Measurements from ENCODE around the gene RASGRP1.

RASGRP1 gene

GRCh38 chr15:38441130-38441519, 123.5 kb downstream of the RASGRP1 start:
- Histone ChIP-seq H3K36me3 (ENCODE audit: insufficient read depth, low read length) (no peaks in the 10 kb centered on the region), H2AFZ (ENCODE audit: low read length) (no peak overlapping the region), H3K79me2 (ENCODE audit: insufficient read depth, low read length) (no peaks in the 10 kb centered on the region), H4K20me1 (ENCODE audit: insufficient read depth, low read length) (no peaks in the 10 kb centered on the region), H3K27me3 (ENCODE audit: insufficient read depth, low read length) (no peaks in the 10 kb centered on the region), H3F3A (ENCODE audit: insufficient read depth, low read length) (no peaks in the 10 kb centered on the region), H3K27ac (ENCODE audit: low read depth, low read length, poor library complexity, severe bottlenecking) (no peak overlapping the region), H3K4me1 (ENCODE audit: insufficient read depth, low read length, severe bottlenecking) (peaks cover 3% of the 10 kb centered on the region), H3K9me2 (ENCODE audit: low read depth, low read length) (no peaks in the 10 kb centered on the region), H3K4me2 (ENCODE audit: low read length) (no peak overlapping the region), H3K9me3 (ENCODE audit: low read length) (no peaks in the 10 kb centered on the region), H3K9ac (ENCODE audit: low read length) (no peak overlapping the region), H3K4me3 (ENCODE audit: low read depth, low read length, poor library complexity, severe bottlenecking) (no peak overlapping the region)
- TF ChIP-seq CTCF (IDR thresholded peaks at IDR 0.05; ENCODE audit: low read length), result no peak

GRCh38 chr15:38440353-38441129, 124.1 kb downstream of the RASGRP1 start:
- H3K27ac ChIP-seq (ENCODE audit: low read depth, low read length, poor library complexity, severe bottlenecking), result no peak overlapping the region
- H3K79me2 ChIP-seq (ENCODE audit: insufficient read depth, low read length), result no peaks in the 10 kb centered on the region
- no peak overlapping the region for H3K9ac ChIP-seq (ENCODE audit: low read length)
- H4K20me1 ChIP-seq (ENCODE audit: insufficient read depth, low read length), result no peaks in the 10 kb centered on the region
- TF ChIP-seq CTCF (IDR thresholded peaks at IDR 0.05; ENCODE audit: low read length) (peak; percentile 95), EZH2 (IDR thresholded peaks at IDR 0.05; ENCODE audit: borderline replicate concordance, low read length) (no peak)
- H3K9me2 ChIP-seq (ENCODE audit: low read depth, low read length), result no peaks in the 10 kb centered on the region
- no peak overlapping the region for H3K4me3 ChIP-seq (ENCODE audit: low read depth, low read length, poor library complexity, severe bottlenecking)
- H3K36me3 ChIP-seq (ENCODE audit: insufficient read depth, low read length), result no peaks in the 10 kb centered on the region
- H3K4me1 ChIP-seq (ENCODE audit: insufficient read depth, low read length, severe bottlenecking), result peaks cover 3% of the 10 kb centered on the region
- no peak overlapping the region for H2AFZ ChIP-seq (ENCODE audit: low read length)
- no peaks in the 10 kb centered on the region for H3K27me3 ChIP-seq (ENCODE audit: insufficient read depth, low read length)
- H3K9me3 ChIP-seq (ENCODE audit: low read length), result no peaks in the 10 kb centered on the region
- no peaks in the 10 kb centered on the region for H3F3A ChIP-seq (ENCODE audit: insufficient read depth, low read length)
- H3K4me2 ChIP-seq (ENCODE audit: low read length), result no peak overlapping the region
